A673 (cell line): ENCODE data around the gene MCF2L2. TPM values are rescaled to one million over a fixed set of nuclear protein-coding genes. Genes with fewer than 3 reads are reported as not detected.
A peak's percentile ranks its signal among the peaks of the same experiment; 100 is the strongest.

Experiments used
- BruUV-seq: library from RNA; stranded (reverse); fragments of 400-500 nt; replicated peaks from 2 replicates; lab custom pipeline; 2021; lab: Mats Ljungman, UMichigan
- CTCF ChIA-PET: fragments of 300-600 bp; sonication (Branson Sonifier 250); formaldehyde crosslinking; loops from one replicate; lab custom pipeline; 2022; ENCODE audit warnings: antibody characterized with exemption; lab: Charles Lee
- POLR2A ChIA-PET: fragments of 300-600 bp; sonication (Branson Sonifier 250); formaldehyde crosslinking; loops from one replicate; lab custom pipeline; 2022; ENCODE audit warnings: antibody characterized with exemption; ENCODE audit not compliant: low non-redundant PET; lab: Charles Lee
- DNase-seq: peaks from one replicate; pipeline ENCODE4 v3.0.0-alpha.2; 2015; ENCODE audit warnings: low spot score
- H3K27ac ChIP-seq: fragments of 200-600 bp; sonication (generic); 2 replicates; pipeline ENCODE4 v1.5.1; 2016; ENCODE audit warnings: mixed run types, low read depth, mild to moderate bottlenecking, mixed read lengths, antibody characterized with exemption, low read length; ENCODE audit not compliant: poor library complexity, severe bottlenecking
- H3K27me3 ChIP-seq: fragments of 200-600 bp; sonication (generic); replicated peaks from 2 replicates; pipeline ENCODE4 v1.6.1; 2017; ENCODE audit warnings: mixed run types, low read depth, mild to moderate bottlenecking, mixed read lengths, antibody characterized with exemption, low read length; ENCODE audit not compliant: insufficient read depth, poor library complexity
- H3K36me3 ChIP-seq: fragments of 200-600 bp; sonication (generic); 2 replicates; pipeline ENCODE4 v1.6.1; 2016; ENCODE audit warnings: mixed run types, mild to moderate bottlenecking, mixed read lengths, antibody characterized with exemption, low read length; ENCODE audit not compliant: insufficient read depth, poor library complexity, severe bottlenecking
- H3K4me1 ChIP-seq: fragments of 200-600 bp; sonication (generic); 2 replicates; pipeline ENCODE4 v1.6.1; 2017; ENCODE audit warnings: mixed run types, mild to moderate bottlenecking, mixed read lengths, antibody characterized with exemption, low read length; ENCODE audit not compliant: insufficient read depth, poor library complexity, severe bottlenecking
- H3K4me3 ChIP-seq: fragments of 200-600 bp; sonication (generic); 2 replicates; pipeline ENCODE4 v1.5.1; 2016; ENCODE audit warnings: low read depth, mixed run types, mild to moderate bottlenecking, mixed read lengths, low read length; ENCODE audit not compliant: poor library complexity, severe bottlenecking
- H3K9me3 ChIP-seq: fragments of 200-600 bp; sonication (generic); 2 replicates; pipeline ENCODE4 v1.6.1; 2016; ENCODE audit warnings: mixed run types, low read depth, mild to moderate bottlenecking, mixed read lengths, antibody characterized with exemption, low read length; ENCODE audit not compliant: poor library complexity, severe bottlenecking
- CTCF ChIP-seq: fragments of 300-800, 200-600 bp; sonication (generic); conservative IDR thresholded peaks from 2 replicates; pipeline ENCODE4 v1.5.1; 2017; ENCODE audit warnings: low read depth, mild to moderate bottlenecking, antibody characterized with exemption, low read length, moderate library complexity, mixed read lengths
- EZH2 ChIP-seq: fragments of 200-600 bp; sonication (generic); IDR thresholded peaks from 2 replicates; pipeline ENCODE4 v1.6.1; 2017; ENCODE audit warnings: borderline replicate concordance, low read depth, mild to moderate bottlenecking, mixed read lengths, antibody characterized with exemption, low read length; ENCODE audit not compliant: poor library complexity, severe bottlenecking
- intact Hi-C: fragments of 100-400 bp; cut with micrococcal nuclease; formaldehyde crosslinking; loops from one replicate; pipeline ENCODE4 v1.10.0; 2022; ENCODE audit not compliant: unreplicated experiment
- total RNA-seq: library from RNA; stranded (reverse); gene quantifications from 2 replicates; pipeline ENCODE4 v1.2.3, GENCODE V29; 2021

Gene MCF2L2
- total RNA-seq, 1 experiment from 2014 or later, result not detected

GRCh38 chr3:183449791-183450190, 21.4 kb upstream of the MCF2L2 start:
- Histone ChIP-seq H3K27ac (no peak overlapping the region), H3K4me1 (peaks cover 5% of the 10 kb centered on the region), H3K27me3 (no peaks in the 10 kb centered on the region), H3K4me3 (no peak overlapping the region), H3K36me3 (no peaks in the 10 kb centered on the region), H3K9me3 (no peaks in the 10 kb centered on the region)
- POLR2A ChIA-PET, result no interaction called here
- CTCF ChIA-PET, result no interaction called here
- no peak for TF ChIP-seq CTCF
- no peak for TF ChIP-seq EZH2
- DNase-seq, result no peak
- intact Hi-C loops, result no loop called here
- no TSS peak for BruUV-seq

- peaks cover 5% of the 10 kb centered on the region for H3K4me1 ChIP-seq
- no peaks in the 10 kb centered on the region for H3K36me3 ChIP-seq
- TF ChIP-seq CTCF (no peak), EZH2 (no peak)
- no peak for DNase-seq
- no TSS peak for BruUV-seq
- ChIA-PET CTCF (no interaction called here), POLR2A (no interaction called here)
- no peaks in the 10 kb centered on the region for H3K27me3 ChIP-seq
- no peak overlapping the region for H3K27ac ChIP-seq
- intact Hi-C loops, result no loop called here
- H3K4me3 ChIP-seq, result no peak overlapping the region
- H3K9me3 ChIP-seq, result no peaks in the 10 kb centered on the region
These were observed 21.0 kb upstream of the MCF2L2 start for GRCh38 chr3:183449391-183449790.

GRCh38 chr3:183448369-183449128, 20.1 kb upstream of the MCF2L2 start:
- BruUV-seq, result no TSS peak

More at GRCh38 chr3:183448369-183449128, 20.1 kb upstream of the MCF2L2 start:
- Histone ChIP-seq H3K4me3 (peak overlapping the region; percentile 74), H3K9me3 (peaks cover 2% of the 10 kb centered on the region), H3K27ac (no peak overlapping the region), H3K27me3 (no peaks in the 10 kb centered on the region), H3K36me3 (no peaks in the 10 kb centered on the region), H3K4me1 (peaks cover 5% of the 10 kb centered on the region)
- intact Hi-C loops, result no loop called here
- DNase-seq, result no peak
- TF ChIP-seq CTCF, result no peak
- POLR2A ChIA-PET, result no interaction called here
- CTCF ChIA-PET, result no interaction called here
